ENCODE results near the gene CD164. TPM values are rescaled to one million over a fixed set of nuclear protein-coding genes. Genes with fewer than 3 reads are reported as not detected.
A peak's percentile ranks its signal among the peaks of the same experiment; 100 is the strongest.

Gene CD164
- total and polyA plus RNA-seq, 2 of the 13 experiments (the other 11 are each of a cell fraction or from before 2014, with no cell fraction given) = 222 to 293 TPM

GRCh38 chr6:109336221-109336961, 45.9 kb downstream of the CD164 start (continued):
- TF ChIP-seq ARID3A (IDR thresholded peaks at IDR 0.05; ENCODE audit: low read depth, low read length) (no peak), PBX3 (CRISPR knock-in tag; IDR thresholded peaks at IDR 0.05; ENCODE audit: borderline replicate concordance) (no peak), ZNF432 (CRISPR knock-in tag; IDR thresholded peaks at IDR 0.05; ENCODE audit: borderline replicate concordance) (no peak), TARDBP (CRISPR knock-in tag; IDR thresholded peaks at IDR 0.05) (no peak), CEBPG (CRISPR knock-in tag; IDR thresholded peaks at IDR 0.05) (peak; percentile 65), HINFP (CRISPR knock-in tag; IDR thresholded peaks at IDR 0.05; ENCODE audit: low read depth) (no peak), ATF4 (CRISPR knock-in tag; IDR thresholded peaks at IDR 0.05) (peak in 1 of 2 experiments; percentile 92; a peak in 2 of 4 replicates), NR0B2 (CRISPR knock-in tag; IDR thresholded peaks at IDR 0.05) (no peak), MTERF4 (CRISPR knock-in tag; IDR thresholded peaks at IDR 0.05) (no peak), RXRA (CRISPR knock-in tag; IDR thresholded peaks at IDR 0.05) (no peak), ZNF563 (CRISPR knock-in tag; IDR thresholded peaks at IDR 0.05) (no peak), POLR2G (IDR thresholded peaks at IDR 0.05; ENCODE audit: low read depth, low read length) (no peak), POGK (CRISPR knock-in tag; conservative IDR thresholded peaks at IDR 0.05) (0 out of 2 replicates have a peak, but pooled peaks have one; percentile 26), ZNF597 (CRISPR knock-in tag; IDR thresholded peaks at IDR 0.05) (no peak)

All from HepG2 (cell line).